HG03565 (cell line): Measurements from ENCODE around the gene BMPR1B.
A peak's percentile ranks its signal among the peaks of the same experiment; 100 is the strongest.
"Not testable (repeated sequence)": the region's sequence is repeated elsewhere in the genome, so short reads cannot be mapped to it uniquely, and the experiment has no call there.

Experiments
- ATAC-seq: cut with Tn5 transposase; IDR thresholded peaks from one replicate; pipeline ENCODE4 v1.9.1; 2021; ENCODE audit warnings: mild to moderate bottlenecking, moderate library complexity; ENCODE audit not compliant: unreplicated experiment

Gene BMPR1B

DNA sequence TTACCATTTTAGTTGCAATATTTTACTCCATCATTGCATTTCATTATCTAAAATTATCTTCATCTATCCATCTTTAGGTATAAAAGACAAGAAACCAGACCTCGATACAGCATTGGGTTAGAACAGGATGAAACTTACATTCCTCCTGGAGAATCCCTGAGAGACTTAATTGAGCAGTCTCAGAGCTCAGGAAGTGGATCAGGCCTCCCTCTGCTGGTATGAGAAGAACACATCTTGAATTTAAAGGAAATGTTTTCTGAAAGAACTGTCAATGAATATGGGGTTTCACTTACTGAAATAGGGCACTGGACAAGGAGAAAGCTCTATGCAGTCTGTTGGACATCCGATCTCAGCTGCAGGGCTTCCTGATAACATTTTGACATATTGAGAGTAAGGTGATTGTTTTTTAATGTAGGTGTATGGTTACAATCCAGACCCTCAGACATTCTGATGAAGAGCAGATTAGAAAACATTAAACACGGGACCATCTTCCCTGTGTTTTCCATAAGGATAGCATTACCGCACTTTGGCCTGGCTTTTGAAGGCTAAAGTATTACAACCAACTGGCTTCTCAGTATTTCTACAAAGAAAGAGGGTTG lies 367.2 kb downstream of the BMPR1B start:
- ATAC-seq = no peak

DNA sequence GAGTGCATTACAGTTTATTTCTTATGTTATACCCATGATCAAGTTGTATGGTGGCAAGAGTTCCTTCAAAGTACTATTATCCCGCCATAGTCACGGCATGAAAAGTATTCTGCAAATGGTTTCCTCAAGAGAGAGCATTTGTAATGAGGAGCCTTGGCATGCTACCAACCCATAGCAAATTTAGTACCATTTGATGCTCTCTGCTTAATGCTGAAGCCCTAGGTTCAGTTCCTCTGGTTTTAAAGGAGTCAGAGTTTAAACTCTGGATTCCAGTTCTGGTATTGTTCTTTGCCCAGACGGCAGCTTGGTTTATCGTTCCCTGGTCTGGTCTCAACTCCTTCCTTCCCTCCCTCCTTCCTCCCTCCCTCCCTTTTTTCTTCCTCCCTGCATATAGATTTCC lies 371.3 kb downstream of the BMPR1B start:
- no peak for ATAC-seq

DNA sequence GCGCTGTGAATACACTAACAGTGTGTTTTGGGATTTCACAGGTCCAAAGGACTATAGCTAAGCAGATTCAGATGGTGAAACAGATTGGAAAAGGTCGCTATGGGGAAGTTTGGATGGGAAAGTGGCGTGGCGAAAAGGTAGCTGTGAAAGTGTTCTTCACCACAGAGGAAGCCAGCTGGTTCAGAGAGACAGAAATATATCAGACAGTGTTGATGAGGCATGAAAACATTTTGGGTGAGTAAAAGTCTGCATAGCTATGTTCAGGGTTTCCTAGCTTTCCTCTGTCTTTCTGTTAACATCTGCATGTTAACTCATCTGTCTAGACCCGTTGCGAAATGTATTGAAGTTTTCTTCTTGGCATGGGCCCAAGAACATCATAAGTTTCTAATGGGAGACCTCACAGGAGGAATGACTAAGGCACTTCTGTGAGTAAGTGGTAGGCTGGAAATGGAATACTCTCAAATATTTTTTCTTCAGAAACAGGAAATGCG lies 372.1 kb downstream of the BMPR1B start:
- ATAC-seq = no peak

DNA sequence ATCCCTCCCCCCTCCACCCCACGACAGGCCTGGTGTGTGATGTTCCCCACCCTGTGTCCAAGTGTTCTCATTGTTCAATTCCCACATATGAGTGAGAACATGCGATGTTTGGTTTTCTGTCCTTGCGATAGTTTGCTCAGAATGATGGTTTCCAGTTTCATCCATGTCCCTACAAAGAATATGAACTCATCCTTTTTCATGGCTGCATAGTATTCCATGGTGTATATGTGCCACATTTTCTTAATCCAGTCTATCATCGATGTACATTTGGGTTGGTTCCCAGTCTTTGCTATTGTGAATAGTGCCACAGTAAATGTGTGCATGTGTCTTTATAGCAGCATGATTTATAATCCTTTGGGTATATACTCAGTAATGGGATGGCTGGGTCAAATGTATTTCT lies 376.3 kb downstream of the BMPR1B start:
- not testable (repeated sequence) for ATAC-seq

DNA sequence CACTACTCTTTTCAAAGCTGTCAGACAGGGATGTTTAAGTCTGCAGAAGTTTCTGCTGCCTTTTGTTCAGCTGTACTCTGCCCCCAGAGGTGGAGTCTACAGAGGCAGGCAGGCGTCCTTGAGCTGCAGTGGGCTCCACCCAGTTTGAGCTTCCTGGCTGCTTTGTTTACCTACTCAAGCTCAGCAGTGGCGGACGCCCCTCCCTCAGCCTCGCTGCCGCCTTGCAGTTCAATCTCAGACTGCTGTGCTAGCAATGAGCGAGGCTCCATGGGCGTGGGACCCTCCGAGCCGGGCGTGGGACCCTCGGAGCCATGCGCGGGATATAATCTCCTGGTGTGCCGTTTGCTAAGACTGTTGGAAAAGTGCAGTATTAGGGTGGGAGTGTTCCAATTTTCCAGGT lies 381.7 kb downstream of the BMPR1B start:
- not testable (repeated sequence) for ATAC-seq

DNA sequence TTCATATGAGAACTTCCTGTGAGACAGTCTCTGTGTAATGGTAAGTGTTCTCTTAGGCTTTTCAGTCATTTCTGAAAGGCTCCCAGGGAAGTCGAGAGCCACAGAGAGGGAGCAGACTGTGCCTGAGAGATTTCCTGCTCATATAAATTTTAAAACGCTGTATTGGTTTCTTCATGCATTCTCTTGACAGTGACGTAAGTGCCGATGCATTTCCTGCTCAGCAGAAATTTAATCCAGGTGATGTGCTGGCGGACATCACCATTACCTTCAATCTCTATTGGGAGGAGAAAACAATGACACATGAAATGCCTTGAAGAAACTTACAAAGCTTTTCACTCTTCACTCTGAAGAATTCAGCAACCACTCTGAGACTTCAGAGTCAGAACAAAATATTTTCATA lies 383.6 kb downstream of the BMPR1B start:
- ATAC-seq = no peak

DNA sequence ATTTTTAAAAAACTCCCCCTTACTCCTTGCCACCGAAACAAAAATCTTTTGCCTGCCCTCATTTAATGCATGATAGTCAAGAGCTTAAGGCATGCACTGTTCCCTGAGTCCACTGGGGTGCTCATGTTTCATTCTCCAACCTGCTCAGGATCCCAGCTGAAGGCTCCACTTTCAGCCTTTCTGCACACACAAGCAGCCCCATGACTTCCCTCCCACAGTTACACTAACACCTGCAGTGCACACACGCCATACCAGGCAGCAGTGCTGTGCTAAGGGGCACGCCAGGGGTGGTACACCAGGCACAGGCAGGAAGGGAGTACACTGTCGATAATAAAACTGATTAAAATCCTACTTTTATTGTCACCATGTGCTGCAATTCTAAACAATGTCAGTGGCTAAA lies 385.2 kb downstream of the BMPR1B start:
- ATAC-seq = no peak

DNA sequence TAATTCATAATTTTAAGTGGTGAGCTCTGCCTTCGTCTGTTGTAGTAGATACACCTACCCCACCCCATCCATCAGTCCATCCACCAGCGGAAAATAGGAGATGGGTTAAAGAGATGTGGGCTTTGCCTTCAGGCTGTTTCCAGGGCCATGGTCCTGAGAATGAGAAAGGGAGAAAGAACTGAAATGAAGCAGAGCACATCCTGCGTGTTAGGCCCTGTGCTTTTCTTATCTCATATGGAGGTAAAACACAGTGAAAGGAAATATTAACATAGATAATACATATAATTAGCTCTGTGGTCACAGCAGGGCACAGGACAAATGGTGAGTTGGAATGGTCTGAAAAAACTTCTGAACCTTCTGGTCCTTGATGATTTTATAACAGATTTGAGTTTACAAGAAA lies 393.5 kb downstream of the BMPR1B start:
- ATAC-seq = no peak

DNA sequence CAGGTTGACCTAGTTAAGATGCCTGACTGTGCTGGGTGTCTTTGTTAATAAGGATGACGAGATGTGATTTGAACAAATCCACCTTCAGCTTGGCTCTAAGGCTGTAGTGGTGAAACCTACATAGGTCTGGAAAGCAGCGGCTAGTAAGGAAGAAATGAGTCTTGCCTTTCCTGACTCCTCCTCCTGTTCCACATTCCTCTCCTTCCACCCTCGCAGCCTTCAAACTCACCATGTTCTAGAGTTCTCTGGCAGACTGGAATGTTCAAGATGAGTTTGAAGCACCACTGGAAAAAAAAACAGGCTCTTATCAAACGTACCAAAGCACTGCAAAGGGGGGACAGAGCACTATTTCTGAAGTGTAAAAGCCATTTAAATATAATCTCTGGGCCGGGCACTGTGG lies 395.4 kb downstream of the BMPR1B start:
- ATAC-seq = no peak

DNA sequence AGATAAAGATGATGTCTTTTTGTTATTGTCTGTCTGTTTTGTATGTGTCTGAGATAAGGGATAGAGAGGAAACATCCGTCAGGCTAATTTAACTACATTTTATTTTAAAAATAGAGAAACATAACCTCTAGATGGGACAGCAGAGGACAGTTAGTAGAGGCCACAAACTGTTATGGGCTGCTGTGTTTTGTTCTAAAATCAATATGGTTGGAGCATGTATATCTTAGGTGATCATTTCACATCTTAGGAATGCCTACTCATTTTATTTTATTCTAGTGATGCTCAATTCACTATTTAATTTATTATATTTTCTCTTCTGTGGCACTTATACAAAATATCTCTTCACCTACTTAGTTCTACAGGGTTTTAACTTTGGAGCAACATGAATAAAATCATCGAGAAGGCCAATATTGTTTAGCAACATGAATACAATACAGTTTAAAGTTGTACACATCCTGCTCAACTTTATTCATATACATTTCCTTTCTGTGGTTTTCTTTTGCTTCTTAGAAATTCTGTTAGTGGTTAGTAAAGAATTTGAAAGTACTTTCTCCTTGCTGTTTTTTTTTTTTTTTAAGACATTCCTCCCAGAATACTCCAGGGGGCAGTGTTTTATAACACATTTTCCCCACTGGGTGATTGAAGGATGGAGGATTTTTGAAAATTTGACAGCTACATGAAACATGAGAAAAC lies 398.1 kb downstream of the BMPR1B start:
- ATAC-seq = peak; percentile 51

DNA sequence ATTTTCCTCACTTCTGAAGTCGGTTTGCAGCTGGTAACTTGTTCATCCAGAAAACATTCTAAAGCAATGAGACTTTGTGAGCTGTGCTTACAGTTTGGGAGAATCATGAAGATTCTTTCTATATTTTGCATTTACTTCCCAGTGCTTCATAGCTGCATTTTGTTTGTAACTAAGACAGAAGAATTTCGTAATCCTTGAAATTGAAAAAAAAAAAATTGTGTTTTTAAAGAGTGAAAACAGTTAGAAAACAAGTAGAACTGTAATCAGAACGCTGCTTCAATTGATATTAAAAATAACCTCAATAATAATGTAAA lies 398.7 kb downstream of the BMPR1B start:
- ATAC-seq = no peak

DNA sequence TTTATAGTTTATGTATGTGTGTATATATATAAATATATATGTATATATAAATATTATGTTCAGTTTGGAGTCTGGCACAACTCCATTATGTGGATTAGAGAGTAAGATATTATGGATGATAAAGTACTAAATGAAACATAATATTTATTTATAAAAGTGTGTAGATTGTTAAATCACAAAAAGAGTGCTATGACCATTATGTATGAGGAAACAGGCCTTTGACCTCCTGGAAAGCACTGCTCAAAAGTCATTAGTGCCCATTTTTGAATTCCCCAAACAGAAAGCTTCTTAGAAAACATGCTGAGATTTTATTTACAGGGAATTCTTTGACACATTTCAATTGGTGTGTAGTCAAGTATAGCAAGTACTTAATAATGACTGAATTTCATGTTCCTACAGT lies 399.8 kb downstream of the BMPR1B start:
- ATAC-seq = no peak

DNA sequence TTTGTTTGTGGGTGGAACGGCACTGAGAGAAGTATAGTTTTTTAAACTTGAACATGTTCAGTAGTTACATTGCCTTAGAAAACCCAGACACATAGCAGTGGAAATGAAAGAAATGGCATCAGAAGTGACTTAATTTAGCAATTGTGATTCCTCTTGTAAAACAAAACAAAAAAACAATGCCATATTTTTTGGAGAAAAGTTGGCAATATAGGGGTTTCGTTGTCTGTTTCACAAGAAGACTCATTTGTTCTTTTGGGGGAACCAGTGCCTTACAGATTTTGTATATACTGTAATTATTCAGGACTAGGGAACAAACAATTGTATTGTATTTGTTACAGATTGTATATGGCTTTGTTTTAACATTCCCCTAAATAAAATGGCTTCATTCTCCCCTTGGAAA lies 400.3 kb downstream of the BMPR1B start:
- ATAC-seq = no peak

DNA sequence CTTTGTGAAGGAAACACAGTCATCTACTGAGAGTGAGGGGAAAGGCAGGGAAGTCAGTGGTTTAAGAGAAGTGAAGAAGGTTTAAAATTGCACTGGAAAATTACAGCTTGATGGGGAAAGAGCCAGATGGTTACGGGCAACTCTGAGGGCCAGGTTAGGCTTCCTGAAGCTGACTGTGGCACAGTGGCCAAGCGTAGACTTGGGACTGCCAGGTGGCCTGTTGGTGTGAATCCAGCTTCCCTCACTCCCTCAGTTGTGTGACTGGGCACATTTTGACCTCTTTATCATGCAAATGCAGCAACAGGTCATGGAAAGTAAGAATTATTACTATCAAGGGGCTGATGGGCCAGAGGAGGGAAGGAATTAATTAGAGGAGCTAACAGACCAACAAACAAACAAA lies 400.9 kb downstream of the BMPR1B start:
- ATAC-seq = no peak

DNA sequence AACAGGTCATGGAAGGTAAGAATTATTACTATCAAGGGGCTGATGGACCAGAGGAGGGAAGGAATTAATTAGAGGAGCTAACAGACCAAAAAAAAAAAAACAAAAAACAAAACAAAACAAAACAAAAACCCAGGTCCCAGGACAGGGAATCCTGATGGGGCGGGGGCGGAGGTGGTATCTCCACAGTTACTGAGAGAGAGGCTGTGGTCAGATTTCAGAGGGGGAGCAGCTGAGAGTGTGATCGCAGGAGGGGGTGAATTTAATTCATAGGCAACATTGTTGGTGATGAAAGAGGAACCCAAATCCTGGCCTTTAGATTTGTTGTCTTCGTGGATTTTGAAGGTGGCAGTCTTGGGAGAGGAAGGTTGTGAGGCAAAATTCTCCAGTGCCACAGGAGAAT lies 401.6 kb downstream of the BMPR1B start:
- ATAC-seq = no peak

DNA sequence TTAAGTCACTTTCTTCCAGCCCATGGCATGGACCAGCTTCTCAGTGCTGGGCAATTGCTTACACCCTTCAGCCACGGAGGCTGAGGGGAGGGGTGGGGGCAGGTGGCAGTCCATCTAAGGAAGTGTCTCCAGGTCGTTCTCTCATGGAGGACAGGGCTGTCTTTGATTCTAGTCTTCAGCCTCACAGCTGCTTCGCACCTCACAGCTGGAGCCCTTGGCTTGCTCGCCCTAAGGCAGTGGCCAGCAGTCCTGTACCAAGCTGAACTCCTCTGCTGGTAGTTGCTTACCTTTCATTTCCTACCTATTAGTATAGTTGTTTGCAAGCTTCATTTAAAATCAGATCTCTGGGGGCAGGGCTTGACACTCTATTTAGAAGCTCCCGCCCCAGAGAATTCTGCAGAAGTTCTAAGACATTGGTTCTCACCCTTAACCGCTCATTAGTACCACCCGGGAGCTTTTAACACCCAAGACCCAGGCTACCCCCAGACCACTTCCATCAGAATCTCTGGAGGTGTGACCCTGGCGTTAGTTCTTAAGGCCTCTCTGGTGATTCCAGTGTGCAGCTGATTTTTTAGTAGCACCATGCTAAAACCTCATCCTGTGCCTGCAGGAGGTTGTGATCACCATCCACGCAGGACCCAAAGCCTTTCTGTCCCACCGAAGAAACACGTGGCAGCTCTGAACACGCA lies 404.2 kb downstream of the BMPR1B start:
- ATAC-seq = no peak

DNA sequence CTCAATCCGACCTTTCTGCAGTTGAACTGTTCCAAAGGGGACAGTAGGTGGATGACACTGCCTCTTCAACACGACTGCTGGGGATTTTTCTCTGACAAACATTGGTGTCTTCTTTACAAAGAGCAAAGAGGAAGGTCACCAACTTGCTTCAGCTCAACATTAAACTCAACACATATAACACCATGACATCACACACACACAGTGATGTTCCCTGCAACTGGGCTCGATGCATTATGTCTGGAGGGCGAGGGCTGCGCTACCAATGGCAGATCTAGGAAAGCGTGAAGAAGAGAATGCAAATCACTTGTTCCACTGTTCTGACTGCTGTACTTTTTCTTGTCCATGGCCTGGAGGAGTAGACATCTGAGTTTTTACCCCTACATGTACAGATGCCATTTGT lies 405.1 kb downstream of the BMPR1B start:
- no peak for ATAC-seq

DNA sequence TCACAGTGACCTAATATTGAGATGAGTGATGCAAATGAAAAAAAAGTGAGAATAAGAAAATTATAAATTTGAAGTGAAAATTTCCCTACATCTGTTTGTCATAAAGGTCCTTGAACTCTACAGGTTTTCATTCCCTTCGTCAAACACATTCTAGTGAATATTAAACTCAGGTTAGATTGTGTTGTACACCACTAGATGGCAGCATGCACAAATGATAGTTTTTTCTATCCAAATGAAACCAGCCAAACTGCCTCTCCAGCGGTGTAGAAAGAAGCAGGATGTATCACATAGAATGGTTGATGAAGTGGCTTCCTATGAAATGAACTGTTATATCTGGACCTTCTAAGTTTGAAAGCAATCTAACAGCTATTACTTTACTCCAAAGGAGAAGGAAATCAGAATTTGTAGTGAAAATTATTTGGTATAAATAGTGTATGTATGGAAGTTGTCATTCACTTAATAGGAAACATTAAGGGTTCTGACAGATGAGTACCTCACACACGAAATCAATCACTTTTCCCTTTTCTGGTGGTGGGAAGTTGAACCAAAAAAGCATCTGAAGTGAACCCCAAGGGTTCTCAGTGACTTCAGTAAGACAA lies 408.3 kb downstream of the BMPR1B start:
- ATAC-seq = peak; percentile 81

DNA sequence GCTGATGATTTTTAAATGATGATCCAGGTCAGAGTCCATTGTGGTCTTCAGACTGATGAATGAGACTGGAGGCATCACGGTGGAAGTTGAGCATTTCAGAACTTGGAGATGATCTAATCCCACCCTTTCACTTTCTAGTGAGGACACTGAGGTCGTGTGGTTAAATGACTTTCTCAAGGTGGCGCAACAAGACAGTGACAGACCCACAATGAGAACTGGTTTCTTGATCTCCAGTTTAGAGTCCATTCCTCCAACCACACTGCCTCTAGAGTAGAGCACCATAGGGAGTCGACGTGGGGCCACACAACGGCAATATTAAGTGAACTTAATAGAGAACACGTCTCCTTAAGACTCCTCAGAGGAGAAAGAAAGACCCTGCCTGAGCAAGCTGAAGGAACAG lies 410.1 kb downstream of the BMPR1B start:
- ATAC-seq = no peak

DNA sequence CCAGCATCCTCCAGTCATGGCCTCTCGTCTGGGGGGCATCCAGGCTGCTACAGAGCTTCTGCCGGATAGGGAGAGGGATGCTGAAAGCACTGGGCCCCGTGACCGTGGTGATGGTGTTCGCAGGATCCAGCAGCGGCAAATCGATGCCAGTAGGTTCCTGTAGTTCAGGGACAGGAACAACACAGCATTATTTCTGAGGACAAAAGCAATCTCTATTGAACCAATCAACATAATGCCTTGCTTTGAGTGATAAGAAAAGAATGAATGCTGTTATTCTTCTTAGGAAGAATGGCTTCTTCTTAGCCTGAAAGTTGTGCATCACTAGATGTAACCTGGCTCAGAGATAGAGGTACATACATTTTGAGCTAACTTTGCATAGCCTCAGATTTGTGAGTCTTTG lies 412.4 kb downstream of the BMPR1B start:
- ATAC-seq = no peak

DNA sequence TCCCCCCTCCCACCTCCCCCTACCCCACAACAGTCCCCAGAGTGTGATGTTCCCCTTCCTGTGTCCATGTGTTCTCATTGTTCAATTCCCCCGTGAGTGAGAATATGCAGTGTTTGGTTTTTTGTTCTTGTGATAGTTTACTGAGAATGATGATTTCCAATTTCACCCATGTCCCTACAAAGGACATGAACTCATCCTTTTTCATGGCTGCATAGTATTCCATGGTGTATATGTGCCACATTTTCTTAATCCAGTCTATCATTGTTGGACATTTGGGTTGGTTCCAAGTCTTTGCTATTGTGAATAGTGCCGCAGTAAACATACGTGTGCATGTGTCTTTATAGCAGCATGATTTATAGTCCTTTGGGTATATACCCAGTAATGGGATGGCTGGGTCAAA lies 413.6 kb downstream of the BMPR1B start:
- ATAC-seq = not testable (repeated sequence)

DNA sequence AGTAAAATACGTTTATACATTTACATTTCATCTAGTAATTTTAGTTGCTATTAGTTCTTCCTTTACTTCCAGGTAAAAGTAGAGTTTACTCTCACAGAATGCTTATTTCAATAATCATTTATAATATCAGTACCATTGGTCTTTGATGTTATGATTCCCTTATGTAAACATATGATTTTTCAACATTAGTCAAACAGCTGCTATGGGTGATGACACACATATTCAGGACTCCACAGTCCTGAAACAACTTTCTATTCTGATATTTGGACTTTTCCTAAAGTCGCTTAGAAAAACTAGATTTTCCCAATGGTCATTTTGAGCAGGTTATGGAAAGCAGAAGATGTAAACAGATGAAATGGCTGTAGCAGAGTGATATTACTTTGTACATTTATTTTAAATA lies 421.2 kb downstream of the BMPR1B start:
- ATAC-seq = no peak
